HG03064 (cell line): ENCODE results near the gene OLFM2.

Experiments
- ATAC-seq: cut with Tn5 transposase; IDR thresholded peaks from one replicate; pipeline ENCODE4 v1.9.1; 2021; ENCODE audit warnings: low read depth; ENCODE audit not compliant: unreplicated experiment

Gene OLFM2

DNA sequence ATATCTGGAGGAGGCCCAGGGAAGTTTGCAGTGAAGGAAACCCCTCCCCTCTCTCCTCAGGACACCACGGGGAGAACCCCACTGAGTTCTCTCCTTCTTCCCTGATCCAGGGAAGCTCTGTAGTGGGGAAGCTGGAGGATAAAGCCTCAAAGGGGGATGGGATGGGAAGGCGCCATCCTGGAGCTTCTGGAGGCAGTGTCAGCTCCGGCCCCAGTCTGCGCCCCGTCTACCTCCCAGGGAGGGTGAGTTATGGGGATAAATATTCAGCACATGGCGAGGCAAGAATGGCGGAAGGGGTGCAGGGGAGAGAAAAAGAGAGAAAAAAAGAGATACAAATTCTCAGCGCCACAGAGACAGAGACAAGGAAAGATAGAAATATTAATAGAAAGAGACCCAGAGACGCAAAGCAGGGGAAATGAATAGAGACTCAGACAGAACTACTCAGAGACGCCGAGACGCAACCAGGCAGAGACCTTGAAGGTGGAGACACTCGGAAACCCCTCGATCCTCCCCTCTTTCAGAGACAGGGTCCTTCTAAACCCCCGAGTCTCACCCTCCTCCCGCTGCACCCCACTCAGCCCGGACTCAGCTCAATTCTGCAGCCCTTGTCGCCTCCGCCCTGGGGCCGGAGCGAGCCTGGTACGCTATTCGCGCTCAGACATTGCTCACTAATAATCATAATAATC, 23.6 kb downstream of the OLFM2 start:
- ATAC-seq, result no peak

- no peak for ATAC-seq
Measured at GRCh38 chr19:9911524-9912185, 24.7 kb downstream of the OLFM2 start.

DNA sequence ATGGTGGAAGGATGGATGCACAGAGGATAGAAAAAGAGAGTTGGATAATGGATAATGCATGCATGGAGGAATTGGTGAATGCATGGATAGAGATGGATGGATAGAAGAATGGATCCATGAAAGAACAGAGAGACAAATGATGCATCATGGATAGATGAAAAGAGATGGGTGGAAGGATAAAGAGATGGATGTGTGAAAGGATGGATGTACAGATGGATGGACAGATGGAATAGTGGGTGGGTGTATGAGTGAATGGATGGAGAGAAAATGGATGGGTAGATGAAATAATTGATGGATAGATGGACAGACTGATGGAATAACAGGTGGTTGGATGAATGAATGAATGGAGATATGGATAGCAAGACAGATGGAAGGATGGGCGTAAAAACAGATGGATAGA, 25.7 kb downstream of the OLFM2 start:
- no peak for ATAC-seq

- no peak for ATAC-seq
Measured at GRCh38 chr19:9909251-9909650, 27.1 kb downstream of the OLFM2 start.

GRCh38 chr19:9906475-9907087, 29.7 kb downstream of the OLFM2 start:
- no peak for ATAC-seq

DNA sequence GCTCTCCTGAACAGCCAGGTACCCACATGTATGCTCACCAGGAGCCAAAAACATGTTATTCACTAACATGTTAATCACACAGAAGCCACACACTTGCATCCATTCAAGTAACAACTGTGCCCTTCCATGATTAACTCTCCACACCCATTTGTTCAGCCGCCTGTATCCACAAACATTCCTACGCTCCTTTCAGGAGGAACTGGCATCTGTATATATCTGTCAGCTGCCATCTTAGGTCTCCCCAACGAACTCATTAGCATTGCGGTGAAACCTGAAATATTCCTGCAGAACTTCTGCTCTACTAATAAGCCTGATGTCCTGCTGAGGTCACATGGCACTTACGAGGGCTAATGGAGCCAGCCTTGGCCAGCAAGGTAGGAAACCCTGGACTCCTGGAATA, 33.0 kb downstream of the OLFM2 start:
- no peak for ATAC-seq

DNA sequence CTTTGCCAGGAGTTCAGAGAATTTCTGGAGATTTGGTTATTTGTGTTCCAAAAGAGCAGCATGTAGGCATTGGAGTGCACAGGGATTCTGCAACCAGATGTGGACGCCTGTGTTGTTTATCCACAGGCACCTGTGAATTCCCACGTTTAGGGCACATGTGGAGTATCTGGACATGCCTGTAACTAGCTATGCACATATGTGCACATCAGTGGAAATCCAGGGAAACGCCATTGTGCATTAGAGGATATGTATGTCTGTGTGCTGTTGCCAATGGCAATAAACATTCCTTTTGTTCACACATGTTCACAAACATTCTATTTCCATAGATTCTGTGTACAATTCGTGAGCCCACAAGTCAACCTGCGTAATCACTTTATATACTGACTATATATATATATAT, 34.7 kb downstream of the OLFM2 start:
- ATAC-seq, result no peak

DNA sequence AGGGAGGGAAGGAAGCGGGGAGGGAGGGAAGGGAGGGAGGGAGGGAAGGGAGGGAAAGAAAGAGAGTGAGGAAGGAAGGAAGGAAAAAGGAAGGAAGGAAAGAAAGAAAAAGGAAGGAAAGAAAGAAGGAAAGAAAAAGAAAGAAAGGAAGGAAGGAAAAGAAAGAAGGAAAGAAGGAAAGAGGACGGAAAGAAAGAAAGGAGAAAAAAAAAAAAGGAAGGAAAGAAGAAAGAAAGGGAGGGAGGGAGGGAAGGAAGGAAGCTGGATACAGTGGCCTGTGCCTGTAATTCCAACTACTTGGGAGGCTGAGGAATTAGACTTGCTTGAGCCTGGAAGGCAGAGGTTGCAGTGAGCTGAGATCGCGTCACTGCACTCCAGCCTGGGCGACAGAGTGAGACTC, 35.3 kb downstream of the OLFM2 start:
- no peak for ATAC-seq

GRCh38 chr19:9891609-9892373, 44.5 kb downstream of the OLFM2 start:
- ATAC-seq, result no peak

DNA sequence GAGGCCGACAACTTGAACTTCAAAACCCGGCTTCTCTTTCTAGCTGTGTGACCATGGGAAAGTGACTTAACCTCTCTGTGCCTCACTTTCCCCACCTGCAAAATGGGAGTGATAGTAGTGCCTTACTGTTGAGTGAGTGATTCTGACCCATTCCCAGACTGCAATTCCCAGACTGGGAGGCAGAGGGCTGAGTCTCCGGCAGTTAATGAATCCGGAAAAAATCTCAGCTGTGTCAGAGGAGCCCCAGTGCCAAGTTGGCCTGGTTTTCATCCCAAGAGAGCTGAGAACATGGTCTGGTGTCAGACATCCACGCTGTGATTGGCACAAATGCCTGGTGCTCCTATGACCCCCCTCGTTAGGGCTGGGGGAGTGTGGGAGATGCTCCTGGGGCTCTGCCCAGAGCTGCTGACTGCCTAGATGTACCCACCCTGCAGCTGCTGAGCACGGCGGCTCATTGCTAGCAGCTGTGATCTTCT, 51.2 kb downstream of the OLFM2 start:
- no peak for ATAC-seq

DNA sequence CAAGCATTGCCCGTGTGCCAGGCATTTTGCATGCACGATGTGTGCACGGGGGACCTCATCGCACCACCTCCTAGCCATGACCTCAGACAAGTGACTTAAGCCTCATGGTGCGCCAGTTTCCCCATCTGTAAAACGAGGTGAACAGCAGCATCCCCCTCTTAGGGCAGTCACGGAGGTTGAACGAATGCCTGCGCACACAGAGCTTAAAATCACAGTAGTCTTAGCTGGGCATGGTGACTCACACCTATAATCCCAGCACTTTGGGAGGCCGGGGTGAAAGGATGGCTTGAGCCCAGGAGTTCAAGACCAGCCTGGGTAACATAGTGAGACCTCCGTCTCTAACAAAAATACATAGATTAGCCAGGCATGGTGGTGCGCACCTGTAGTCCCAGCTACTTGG, 52.6 kb downstream of the OLFM2 start:
- ATAC-seq, result no peak

GRCh38 chr19:9883231-9883758, 53.0 kb downstream of the OLFM2 start:
- no peak for ATAC-seq

DNA sequence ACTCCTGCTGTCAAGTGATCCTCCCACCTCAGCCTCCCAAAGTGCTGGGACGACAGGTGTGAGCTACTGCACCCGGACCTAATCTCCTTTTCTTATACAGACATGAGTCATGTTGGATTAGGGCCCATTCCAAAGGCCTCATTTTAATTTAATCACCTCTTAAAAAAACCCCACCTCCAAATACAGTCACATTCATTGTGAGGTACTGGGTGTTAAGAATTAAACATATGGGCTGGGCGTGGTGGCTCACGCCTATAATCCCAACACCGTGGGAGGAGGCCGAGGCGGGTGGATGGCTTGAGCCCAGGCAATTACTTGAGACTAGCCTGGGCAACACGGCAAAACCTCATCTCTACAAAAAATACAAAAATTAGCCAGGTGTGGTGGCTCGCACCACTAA, 54.6 kb downstream of the OLFM2 start:
- no peak for ATAC-seq

DNA sequence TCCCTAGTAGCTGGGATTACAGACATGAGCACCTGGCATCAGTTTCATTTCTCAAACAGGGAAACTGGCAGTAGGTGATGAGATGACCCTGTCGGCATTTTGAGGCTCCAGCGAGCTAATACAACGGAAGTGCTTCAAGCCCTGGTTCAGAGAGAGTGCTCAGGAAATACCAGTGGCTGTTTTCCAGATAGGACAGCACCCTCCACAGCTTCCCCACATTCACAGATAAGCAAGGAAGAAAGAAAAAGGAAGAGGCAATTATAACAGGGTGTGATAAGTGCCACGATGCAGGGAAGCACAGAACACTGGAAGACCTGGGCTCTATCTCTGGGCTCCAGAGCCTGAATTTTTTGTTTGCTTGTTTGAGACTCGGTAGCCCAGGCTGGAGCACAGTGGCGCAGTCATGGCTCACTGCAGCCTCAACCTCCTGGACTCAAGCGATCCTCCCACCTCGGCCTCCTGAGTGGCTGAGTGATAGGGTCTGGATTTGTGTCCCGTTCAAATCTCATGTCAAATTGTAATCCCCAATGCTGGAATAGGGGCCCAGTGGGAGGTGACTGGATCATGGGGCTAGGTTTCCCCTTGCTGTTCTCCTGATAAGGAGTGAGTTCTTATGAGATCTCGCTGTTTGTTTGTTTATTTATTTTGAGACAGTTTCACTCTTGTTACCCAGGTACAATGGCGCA, 57.7 kb downstream of the OLFM2 start:
- no peak for ATAC-seq

DNA sequence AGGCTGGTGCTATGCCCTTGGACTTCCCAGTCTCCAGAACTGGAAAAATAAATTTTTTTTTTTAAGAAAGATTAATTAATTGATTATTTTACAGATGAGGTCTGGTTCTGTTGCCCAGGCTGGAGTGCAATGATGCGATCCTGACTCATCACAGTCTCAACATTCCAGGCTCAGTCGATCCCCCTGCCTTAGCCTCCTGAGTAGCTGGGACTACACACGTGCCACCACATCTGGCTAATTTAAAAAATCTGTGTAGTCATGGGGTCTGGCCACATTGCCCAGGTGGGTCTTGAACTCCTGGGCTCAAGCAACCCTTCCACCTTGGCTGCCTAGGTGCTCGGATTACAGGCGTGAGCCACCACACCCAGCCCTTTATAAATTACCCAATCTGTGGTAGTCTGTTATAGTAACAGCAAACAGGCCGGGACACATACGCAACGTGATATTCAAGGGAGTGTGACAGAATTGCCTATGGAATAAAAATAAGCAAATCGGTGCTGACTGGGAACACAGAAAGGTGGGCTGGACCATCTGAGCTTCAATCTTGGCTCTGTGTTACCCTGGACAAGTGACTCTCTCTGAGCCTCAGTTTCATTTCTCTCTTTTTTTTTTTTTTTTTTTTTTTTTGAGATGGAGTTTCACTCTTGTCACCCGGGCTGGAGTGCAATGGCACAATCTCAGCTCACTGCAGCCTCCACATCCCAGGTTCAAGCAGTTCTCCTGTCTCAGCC, 58.4 kb downstream of the OLFM2 start:
- ATAC-seq, result no peak

DNA sequence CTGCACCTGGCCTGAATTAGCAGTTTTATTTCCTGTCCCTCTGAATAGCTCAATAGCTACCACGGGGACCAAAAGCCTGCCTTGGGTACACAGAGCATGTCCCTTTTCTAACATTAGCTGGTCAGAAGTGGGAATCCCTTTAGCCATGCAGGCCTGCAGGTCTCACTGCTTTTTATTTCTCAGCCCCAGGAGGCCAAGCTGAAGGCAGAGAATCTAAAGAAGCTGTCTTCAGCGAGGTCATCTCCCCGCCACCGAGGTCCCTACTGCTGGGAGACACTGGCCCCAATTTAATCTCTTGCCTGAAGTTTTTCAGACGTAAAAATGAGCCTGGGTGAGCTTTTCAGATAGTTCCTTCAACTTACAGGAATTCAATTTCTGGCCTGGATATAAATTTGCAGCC, 60.5 kb downstream of the OLFM2 start:
- ATAC-seq, result no peak

GRCh38 chr19:9875031-9875627, 61.2 kb downstream of the OLFM2 start:
- no peak for ATAC-seq

DNA sequence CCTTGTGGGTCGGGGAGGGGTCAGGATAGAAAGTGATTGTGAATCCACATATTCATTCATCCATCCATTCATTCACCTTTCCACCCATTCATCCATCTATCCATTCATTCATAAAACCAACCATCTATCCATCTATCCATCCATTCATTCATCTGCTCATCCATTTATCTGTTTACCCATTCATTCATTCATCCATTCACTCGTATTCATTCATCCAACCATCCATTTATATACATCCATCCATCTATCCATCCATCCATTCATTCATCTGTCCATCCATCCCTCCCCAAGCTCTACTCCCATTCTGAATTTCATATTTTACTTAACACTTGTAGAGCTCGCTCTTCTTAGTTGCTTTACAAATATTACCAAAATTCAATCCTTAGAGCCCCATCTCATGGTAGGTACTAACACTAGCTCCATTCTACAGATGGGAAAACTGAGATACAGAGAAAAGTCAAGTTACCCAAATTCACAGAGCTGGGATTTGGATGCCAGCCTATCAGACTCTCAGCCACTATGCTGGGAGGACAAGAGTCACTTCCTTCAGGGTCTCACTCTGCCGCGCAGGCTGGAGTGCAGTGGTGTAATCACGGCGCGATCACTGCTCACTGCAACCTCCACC, 63.6 kb downstream of the OLFM2 start:
- ATAC-seq, result no peak
